ENCODE data around the gene MYCBP. TPM values are rescaled to one million over a fixed set of nuclear protein-coding genes. Genes with fewer than 3 reads are reported as not detected.
"Not testable (repeated sequence)": the region's sequence is repeated elsewhere in the genome, so short reads cannot be mapped to it uniquely, and the experiment has no call there.

The MYCBP gene
- total RNA-seq, 6 donors from 2014 or later, result 2.8 to 23.7 (median 12.9) TPM

DNA sequence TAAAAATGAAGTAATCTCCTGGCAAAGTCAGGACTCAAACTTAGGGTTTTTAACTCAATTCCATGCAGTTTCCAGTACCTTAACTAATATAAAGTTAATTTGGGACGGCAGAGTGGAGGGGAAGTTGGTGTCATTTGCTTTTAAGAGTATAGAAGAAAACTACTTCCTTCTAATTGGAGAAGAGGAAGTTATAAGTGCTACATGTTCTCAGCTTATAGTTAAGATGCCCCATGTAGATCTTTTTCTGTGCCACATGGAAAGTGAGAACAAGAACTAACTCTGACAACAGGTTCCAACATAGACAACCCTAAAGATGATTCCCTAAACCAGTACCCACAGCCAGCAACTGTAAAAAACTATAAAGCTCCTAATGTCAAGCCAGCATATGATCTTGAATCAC is 25.1 kb downstream of the MYCBP start:
- Histone ChIP-seq H3K36me3 (peaks cover 7 to 95% (median 49%) of the 10 kb centered on the region in 4 donors), H3K27ac (peak overlapping the region in 1 of 4 donors; percentile 21), H3K4me1 (peaks cover 0 to 10% (median 5%) of the 10 kb centered on the region in 4 donors), H3K27me3 (no peaks in the 10 kb centered on the region), H3K4me3 (no peak overlapping the region), H3K9me3 (no peaks in the 10 kb centered on the region)
- WGBS, 2 donors, result 42 to 45% methylated on average over 1 of the region's 1 CpG
- DNase-seq (no peak), ATAC-seq (ENCODE audit: low FRiP score in 2 of 2) (peak in 1 of 2 donors; percentile 26)
- no peak for TF ChIP-seq CTCF (IDR thresholded peaks at IDR 0.05)

DNA sequence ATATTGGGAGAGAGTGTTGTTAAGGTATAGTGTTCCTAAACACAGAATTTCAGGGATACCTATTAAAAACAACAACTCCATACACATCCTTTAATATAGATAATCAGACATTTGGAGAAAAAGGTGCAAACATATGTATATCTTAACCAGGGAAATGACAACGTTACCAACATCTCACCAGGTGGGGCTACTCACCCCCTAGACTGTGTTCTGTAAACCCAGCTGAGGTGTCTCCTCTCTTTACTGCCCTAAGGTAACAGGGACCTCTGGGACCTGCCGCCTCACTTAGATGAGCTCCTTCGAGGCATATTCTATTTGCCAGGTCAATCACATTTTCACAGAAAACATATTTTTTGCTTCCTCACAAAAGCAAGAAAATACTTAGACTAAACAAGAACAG is 26.9 kb downstream of the MYCBP start:
- no peak for DNase-seq
- no peak for ATAC-seq (ENCODE audit: low FRiP score in 2 of 2)
- no peak overlapping the region for H3K4me3 ChIP-seq
- peaks cover 7 to 97% (median 57%) of the 10 kb centered on the region in 4 donors for H3K36me3 ChIP-seq
- H3K4me1 ChIP-seq, result peaks cover 0 to 5% (median 2%) of the 10 kb centered on the region in 4 donors
- WGBS, 2 donors, result 78 to 95% methylated on average over 3 of the region's 3 CpGs
- H3K9me3 ChIP-seq, result no peaks in the 10 kb centered on the region
- no peak overlapping the region for H3K27ac ChIP-seq
- TF ChIP-seq CTCF (IDR thresholded peaks at IDR 0.05) (no peak), POLR2A (IDR thresholded peaks at IDR 0.05) (no peak), POLR2AphosphoS5 (IDR thresholded peaks at IDR 0.05) (no peak), EP300 (IDR thresholded peaks at IDR 0.05) (no peak)
- H3K27me3 ChIP-seq, result no peaks in the 10 kb centered on the region

GRCh38 chr1:38845088-38845487 is 28.1 kb downstream of the MYCBP start:
- not testable (repeated sequence) for DNase-seq; H3K4me3 ChIP-seq; H3K9me3 ChIP-seq; H3K27ac ChIP-seq; H3K27me3 ChIP-seq; ATAC-seq (ENCODE audit: low FRiP score in 2 of 2)
- Histone ChIP-seq H3K36me3 (peaks cover 7 to 91% (median 50%) of the 10 kb centered on the region in 4 donors), H3K4me1 (peaks cover 0 to 11% (median 3%) of the 10 kb centered on the region in 4 donors)
- WGBS, 2 donors, result 93 to 96% methylated on average over 3 of the region's 3 CpGs

- ATAC-seq (ENCODE audit: low FRiP score in 2 of 2) (no peak), DNase-seq (no peak)
- no peak overlapping the region for H3K27ac ChIP-seq
- WGBS, 2 donors, result 45 to 48% methylated on average over 2 of the region's 2 CpGs
- H3K4me3 ChIP-seq, result no peak overlapping the region
- TF ChIP-seq CTCF (IDR thresholded peaks at IDR 0.05) (no peak), POLR2A (IDR thresholded peaks at IDR 0.05) (no peak), EP300 (IDR thresholded peaks at IDR 0.05) (no peak), POLR2AphosphoS5 (IDR thresholded peaks at IDR 0.05) (no peak)
- H3K4me1 ChIP-seq, result peaks cover 0 to 14% (median 3%) of the 10 kb centered on the region in 4 donors
- peaks cover 14 to 70% (median 39%) of the 10 kb centered on the region in 4 donors for H3K36me3 ChIP-seq
- no peaks in the 10 kb centered on the region for H3K27me3 ChIP-seq
- no peaks in the 10 kb centered on the region for H3K9me3 ChIP-seq
Measured at GRCh38 chr1:38840281-38840680, 32.9 kb downstream of the MYCBP start.

GRCh38 chr1:38839363-38839762 is 33.8 kb downstream of the MYCBP start:
- ATAC-seq (ENCODE audit: low FRiP score in 2 of 2), result no peak
- Histone ChIP-seq H3K9me3 (no peaks in the 10 kb centered on the region), H3K4me3 (no peak overlapping the region), H3K4me1 (peaks cover 0 to 18% (median 6%) of the 10 kb centered on the region in 4 donors), H3K27me3 (no peaks in the 10 kb centered on the region), H3K27ac (no peak overlapping the region), H3K36me3 (peaks cover 14 to 61% (median 33%) of the 10 kb centered on the region in 4 donors)
- TF ChIP-seq POLR2A (IDR thresholded peaks at IDR 0.05) (no peak), POLR2AphosphoS5 (IDR thresholded peaks at IDR 0.05) (no peak), CTCF (IDR thresholded peaks at IDR 0.05) (no peak), EP300 (IDR thresholded peaks at IDR 0.05) (no peak)
- no peak for DNase-seq
- WGBS, 2 donors, result 67 to 80% methylated on average over 8 to 9 of the region's 9 CpGs

GRCh38 chr1:38836316-38836715 is 36.8 kb downstream of the MYCBP start:
- not testable (repeated sequence) for H3K9me3 ChIP-seq; ATAC-seq (ENCODE audit: low FRiP score in 2 of 2); H3K27me3 ChIP-seq; DNase-seq; H3K4me3 ChIP-seq; H3K27ac ChIP-seq
- 77 to 80% methylated on average over 10 of the region's 10 CpGs for WGBS, 2 donors
- peaks cover 0 to 18% (median 6%) of the 10 kb centered on the region in 4 donors for H3K4me1 ChIP-seq
- H3K36me3 ChIP-seq, result peaks cover 14 to 33% (median 21%) of the 10 kb centered on the region in 4 donors
